ENCODE data around the gene PCDHGA9.

DNA sequence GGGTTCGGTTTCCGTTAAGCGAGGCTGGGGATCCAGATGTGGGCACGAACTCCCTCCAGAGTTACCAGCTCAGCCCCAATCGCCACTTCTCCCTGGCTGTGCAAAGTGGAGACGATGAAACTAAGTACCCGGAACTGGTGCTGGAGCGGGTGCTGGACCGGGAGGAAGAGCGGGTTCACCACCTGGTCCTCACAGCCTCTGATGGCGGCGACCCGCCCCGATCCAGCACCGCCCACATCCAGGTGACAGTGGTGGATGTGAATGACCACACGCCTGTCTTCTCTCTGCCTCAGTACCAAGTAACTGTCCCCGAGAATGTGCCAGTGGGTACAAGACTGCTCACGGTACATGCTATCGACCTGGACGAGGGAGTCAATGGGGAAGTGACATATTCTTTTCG lies 19.2 kb upstream of the PCDHGA9 start:
- TF ChIP-seq CTCF (IDR thresholded peaks at IDR 0.05; ENCODE audit: insufficient read depth, low read length): no peak
- TF ChIP-seq POLR2AphosphoS5 (IDR thresholded peaks at IDR 0.05; ENCODE audit: low read depth): no peak
- TF ChIP-seq, protein P1, sequence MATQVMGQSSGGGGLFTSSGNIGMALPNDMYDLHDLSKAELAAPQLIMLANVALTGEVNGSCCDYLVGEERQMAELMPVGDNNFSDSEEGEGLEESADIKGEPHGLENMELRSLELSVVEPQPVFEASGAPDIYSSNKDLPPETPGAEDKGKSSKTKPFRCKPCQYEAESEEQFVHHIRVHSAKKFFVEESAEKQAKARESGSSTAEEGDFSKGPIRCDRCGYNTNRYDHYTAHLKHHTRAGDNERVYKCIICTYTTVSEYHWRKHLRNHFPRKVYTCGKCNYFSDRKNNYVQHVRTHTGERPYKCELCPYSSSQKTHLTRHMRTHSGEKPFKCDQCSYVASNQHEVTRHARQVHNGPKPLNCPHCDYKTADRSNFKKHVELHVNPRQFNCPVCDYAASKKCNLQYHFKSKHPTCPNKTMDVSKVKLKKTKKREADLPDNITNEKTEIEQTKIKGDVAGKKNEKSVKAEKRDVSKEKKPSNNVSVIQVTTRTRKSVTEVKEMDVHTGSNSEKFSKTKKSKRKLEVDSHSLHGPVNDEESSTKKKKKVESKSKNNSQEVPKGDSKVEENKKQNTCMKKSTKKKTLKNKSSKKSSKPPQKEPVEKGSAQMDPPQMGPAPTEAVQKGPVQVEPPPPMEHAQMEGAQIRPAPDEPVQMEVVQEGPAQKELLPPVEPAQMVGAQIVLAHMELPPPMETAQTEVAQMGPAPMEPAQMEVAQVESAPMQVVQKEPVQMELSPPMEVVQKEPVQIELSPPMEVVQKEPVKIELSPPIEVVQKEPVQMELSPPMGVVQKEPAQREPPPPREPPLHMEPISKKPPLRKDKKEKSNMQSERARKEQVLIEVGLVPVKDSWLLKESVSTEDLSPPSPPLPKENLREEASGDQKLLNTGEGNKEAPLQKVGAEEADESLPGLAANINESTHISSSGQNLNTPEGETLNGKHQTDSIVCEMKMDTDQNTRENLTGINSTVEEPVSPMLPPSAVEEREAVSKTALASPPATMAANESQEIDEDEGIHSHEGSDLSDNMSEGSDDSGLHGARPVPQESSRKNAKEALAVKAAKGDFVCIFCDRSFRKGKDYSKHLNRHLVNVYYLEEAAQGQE (IDR thresholded peaks at IDR 0.05; ENCODE audit: insufficient replicate concordance, low read depth): no peak
